NCI-H2171 treated with DMSO at 0.1 percent for 48 hours (cell line): ENCODE data around the gene HPSE.
A peak's percentile ranks its signal among the peaks of the same experiment; 100 is the strongest.
"Not testable (repeated sequence)": the region's sequence is repeated elsewhere in the genome, so short reads cannot be mapped to it uniquely, and the experiment has no call there.

Experiments used
- DNase-seq: peaks from one replicate; lab custom pipeline; 2025; lab: John Stamatoyannopoulos, UW

HPSE gene

DNA sequence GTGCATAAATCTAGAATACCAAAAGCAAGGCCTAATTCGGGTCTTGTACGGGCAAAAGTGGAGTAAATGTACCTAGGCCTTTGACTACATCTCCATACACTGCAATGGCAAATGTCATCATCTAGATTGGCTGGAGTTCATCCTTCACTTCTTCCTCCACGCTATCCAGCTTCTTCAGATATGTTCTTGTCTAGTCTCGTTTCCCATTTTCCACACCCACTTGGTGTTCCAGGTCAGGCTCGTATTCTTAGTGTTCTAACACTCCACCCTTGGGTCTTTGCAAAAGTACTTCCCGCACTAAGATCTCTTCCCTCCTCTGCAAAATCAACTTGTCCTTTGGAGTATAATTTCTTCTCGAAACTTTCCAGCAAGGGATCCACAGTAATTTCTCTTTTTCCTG is 51.5 kb downstream of the HPSE start:
- DNase-seq, result no peak

- peak; percentile 32 for DNase-seq
These were observed 52.6 kb downstream of the HPSE start for GRCh38 chr4:83282049-83282535.

DNA sequence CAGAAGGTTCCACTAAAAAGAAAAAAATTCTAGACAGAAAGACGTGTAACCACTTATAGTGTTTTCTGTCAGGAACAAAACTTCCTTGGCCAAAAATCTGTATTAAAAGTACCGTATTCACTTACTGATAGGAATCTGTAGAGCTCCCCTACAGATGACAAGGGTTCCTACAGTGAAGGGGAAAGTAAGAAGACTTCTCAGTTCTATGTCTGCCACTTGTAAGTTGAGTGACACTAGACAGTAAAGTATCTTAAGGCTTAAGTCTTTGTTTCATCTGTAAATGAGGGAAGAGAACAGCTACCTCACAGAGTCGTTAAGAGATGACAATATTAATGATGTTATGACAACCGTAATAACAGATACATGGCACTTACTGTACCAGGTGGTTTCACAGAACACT is 53.3 kb downstream of the HPSE start:
- no peak for DNase-seq

DNA sequence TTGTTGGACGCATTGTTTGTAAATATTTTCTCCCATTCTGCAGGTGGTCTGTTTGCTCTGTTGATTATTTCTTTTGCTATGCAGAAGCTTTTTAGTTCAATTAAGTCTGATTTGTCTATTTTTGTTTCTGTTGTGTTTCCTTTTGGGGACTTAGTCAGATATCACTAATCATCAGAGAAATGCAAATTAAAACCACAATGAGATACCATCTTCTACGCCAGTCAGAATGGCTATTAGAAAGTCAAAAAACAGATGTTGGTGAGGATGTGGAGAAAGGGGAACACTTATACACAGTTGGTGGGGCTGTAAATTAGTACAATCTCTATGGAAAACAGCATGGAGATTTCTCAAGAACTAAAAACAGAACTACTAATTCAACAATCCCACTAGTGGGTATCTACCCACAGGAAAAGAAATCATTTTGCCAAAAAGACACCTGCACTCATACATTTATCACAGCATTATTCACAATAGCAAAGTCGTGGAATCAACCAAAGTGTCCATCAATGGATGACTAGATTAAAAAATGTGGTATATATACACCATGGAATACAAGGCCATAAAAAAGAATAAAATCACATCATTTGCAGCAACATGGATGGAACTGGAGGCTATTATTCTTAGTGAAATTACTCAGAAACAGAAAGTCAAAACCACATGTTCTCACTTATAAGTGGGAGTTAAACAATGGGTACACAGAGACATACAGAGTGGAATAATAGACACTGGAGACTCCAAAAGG is 58.2 kb downstream of the HPSE start:
- DNase-seq, result no peak

- DNase-seq, result not testable (repeated sequence)
These were observed 60.7 kb downstream of the HPSE start for GRCh38 chr4:83273926-83274325.

DNA sequence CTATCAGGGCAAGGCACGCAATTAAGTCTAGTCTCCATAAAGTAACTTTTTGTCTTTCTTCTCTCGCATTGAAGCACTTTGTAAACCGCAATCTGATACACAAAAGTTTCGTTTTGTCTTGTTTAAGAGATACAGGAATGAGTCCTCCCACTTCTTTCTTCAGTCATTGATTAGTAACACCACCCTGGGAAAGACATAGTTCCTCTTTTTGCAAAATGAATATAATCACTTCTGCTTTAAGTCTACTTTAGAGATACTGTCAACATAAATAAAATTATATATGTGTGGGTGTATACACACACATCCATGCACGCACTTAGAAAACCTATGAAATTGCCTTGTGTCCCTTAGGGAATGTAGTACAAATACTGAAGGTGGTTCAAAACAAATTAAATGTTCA is 61.7 kb downstream of the HPSE start:
- DNase-seq, result no peak

DNA sequence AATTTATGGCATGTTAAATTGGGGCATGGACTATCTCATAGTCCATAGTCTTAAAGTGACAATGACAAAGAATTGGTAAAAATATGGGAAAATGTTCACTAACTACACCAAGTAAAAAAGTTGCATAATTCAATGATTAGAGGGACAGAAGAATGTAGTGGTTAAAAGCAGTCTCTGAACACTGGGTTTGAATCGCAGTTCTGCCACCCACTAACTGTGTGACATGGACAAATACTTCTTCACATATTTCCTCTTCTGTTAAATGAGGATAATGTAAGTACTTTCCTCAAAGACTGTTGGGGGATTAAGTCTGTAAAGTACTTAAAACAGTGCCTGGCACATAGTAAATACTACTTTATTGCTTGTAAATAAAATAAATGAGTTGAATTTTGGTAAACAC is 65.4 kb downstream of the HPSE start:
- no peak for DNase-seq

GRCh38 chr4:83268491-83268890 is 66.2 kb downstream of the HPSE start:
- DNase-seq, result no peak

DNA sequence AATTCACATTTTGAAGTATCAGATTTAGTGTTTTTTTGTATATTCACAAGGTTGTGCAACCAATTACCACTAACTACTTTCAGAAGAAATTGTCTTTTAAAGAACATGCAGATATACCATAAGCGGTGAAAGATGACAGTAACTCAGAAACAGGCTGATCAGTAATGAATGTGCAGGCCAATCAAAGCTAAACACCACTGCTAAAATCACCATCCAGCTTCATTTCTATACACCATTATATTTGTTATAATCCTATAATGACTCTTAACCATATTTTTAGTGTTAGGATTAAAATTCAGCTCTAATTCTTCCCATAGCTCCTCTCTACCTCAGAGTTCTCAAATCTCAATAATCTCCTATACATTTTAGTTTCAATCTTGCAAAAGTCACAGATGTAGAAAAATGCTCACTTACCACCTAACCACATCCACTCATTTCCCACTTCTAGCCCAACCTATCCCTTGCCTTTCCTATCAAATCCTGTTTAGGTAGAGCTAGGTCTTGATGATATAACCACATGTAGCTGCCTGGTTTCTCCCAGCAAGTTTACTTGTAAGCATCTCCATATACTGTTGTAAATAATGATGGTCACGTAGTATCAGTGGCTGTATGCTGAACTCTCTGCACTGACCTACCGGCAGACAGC is 66.7 kb downstream of the HPSE start:
- DNase-seq, result no peak

- no peak for DNase-seq
These were observed 67.4 kb downstream of the HPSE start for GRCh38 chr4:83267121-83267829.

DNA sequence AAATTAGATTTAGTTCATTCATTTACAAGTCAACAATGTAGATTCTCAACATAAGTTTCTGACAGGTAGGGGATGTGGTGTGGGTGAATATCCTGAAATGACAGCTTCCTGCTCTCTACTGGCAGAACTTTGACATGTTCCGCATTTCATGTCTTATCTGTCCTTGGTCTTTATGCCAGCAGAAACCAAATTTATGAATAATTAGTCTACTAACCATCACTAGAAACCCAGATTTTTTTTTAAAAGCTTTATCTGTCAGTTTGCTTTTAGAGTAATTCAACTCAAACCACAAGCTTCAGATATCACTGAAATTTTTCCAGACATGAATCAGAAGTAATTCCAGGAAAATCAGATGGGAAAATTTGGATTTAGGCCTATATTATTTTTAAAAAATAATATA is 68.0 kb downstream of the HPSE start:
- no peak for DNase-seq

GRCh38 chr4:83263106-83263505 is 71.5 kb downstream of the HPSE start:
- DNase-seq, result no peak

DNA sequence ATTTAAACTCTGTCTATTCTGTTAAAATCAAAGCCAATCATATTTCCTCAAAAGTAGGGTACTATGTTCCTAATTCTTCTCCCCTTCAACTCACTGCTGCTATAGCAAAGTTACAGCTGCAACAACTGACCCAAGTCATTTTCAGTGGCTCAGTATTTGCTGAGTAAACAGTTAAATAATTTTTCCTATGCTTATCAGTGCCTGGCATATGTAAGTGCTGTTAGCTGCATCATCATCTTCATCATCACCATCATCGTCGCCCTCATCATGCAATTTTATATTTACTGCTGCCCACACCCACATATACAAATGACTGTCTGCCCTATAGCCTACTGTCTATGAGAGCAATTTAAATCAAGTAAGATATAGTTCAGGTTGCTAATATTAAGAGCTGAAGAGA is 72.0 kb downstream of the HPSE start:
- DNase-seq, result no peak

DNA sequence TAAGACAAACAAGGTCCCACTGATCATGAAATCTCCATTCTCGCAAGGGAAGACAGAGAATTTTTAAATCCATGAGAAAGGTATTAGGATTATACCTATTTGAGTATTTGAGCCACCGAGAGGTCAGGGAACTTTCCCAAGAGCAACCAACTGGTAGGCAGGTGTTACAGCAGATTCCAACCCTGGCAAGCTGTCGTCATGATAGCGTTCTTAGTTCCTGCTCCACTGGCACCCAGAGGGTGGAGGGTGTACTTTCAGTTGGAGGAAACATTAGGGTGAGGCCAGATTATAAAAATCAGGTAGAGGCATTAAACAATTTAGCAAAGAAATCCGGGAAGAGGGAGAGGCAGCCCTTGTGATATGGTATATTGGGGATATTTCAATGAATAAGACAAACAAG is 73.3 kb downstream of the HPSE start:
- no peak for DNase-seq

GRCh38 chr4:83259586-83259985 is 75.1 kb downstream of the HPSE start:
- no peak for DNase-seq

DNA sequence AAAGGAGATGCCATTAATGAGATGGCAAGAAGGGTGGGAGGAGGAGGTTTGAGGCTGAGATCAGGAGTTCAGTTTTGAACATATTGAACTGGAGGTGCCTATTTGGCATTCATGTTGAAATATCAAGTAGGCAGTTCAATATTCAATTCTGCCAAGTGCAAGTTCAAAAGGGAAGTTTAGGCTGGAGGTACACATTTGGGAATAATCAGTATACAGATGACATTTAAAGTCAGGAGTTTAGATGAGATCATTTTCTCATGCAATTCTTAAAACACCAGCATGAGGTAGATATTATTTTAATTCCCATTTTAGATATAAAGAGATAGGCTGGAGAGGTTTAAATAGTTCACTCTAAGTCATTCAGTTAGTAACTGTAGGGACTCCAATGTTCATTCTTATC is 76.2 kb downstream of the HPSE start:
- no peak for DNase-seq

- DNase-seq, result no peak
These were observed 76.8 kb downstream of the HPSE start for GRCh38 chr4:83257811-83258210.

DNA sequence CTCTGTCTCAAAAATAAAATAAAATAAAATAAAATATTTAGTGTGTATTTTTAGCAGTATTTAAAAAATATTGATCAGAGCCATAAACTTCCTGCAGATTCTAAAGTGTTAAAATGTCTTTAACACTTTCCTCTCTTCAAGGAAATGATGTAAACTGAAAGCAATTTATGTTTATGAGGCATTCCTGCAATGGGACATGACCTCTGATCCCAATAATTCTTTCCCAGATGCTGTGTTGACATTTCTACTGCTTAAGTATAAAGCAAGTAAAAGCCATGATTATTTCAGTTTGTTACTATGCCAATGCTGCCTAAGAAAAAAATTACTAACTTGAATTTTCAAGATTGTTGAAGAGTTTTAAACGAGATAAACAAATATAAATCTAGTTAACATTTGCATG is 79.1 kb downstream of the HPSE start:
- no peak for DNase-seq

DNA sequence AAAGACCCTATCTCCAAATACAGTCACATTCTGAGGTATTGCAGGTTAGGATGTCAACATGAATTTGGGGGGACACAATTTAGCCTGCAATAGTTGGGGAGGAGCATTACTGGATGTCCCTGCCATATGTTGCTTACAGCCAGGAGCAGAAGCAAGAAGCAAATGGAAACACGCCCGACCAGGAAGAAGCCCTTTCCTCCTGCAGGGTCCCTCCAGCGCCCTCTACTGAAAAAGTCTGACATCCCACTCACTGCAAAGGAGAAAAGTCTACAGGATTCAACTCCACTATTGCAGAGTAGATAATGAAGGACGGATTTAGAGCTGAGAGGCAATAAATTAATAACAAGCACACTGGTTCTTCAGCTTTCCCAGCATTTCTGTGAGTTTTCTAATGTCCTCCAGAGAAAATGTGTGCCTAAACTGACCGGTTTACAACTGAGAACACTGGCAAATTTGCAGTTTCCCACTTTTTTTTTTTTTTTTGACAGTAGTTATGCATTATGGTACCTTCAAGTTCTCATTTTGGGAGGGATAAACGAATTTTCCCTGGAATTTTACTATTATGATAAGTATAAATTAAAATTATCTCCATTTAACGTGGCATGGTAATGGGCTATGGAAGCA is 81.8 kb downstream of the HPSE start:
- peak; percentile 52 for DNase-seq

GRCh38 chr4:83251447-83251830 is 83.2 kb downstream of the HPSE start:
- DNase-seq, result no peak

- DNase-seq, result no peak
These were observed 83.8 kb downstream of the HPSE start for GRCh38 chr4:83250687-83251446.

GRCh38 chr4:83248486-83248885 is 86.2 kb downstream of the HPSE start:
- DNase-seq, result no peak
